Endothelial cell of umbilical vein (primary cell): ENCODE measurements around the gene FLRT1. TPM values are rescaled to one million over a fixed set of nuclear protein-coding genes. Genes with fewer than 3 reads are reported as not detected.

Experiments
- BruUV-seq: library from RNA; stranded (reverse); fragments of 400-500 nt; replicated peaks from 2 replicates; lab custom pipeline; 2021; lab: Mats Ljungman, UMichigan
- CTCF ChIA-PET: fragments of 300-600, 350-600 bp; sonication (Branson Sonifier 250); formaldehyde crosslinking; loops from one replicate; lab custom pipeline; 2021; ENCODE audit warnings: antibody characterized with exemption, inconsistent platforms; lab: Charles Lee
- POLR2A ChIA-PET: fragments of 300-600, 350-600 bp; sonication (Branson Sonifier 250); formaldehyde crosslinking; loops from one replicate; lab custom pipeline; 2021; ENCODE audit warnings: antibody characterized with exemption, inconsistent platforms; lab: Charles Lee
- DNase-seq: peaks from one replicate; pipeline ENCODE4 v3.0.0-alpha.2; 2011; ENCODE audit warnings: low read depth, low spot score
- FAIRE-seq: peaks from 2 replicates; lab custom pipeline; 2011; peaks lifted over from hg19 to GRCh38; lab: Jason Lieb, UNC
- H2AFZ ChIP-seq: 2 replicates; pipeline ENCODE4 v1.6.0; 2012; ENCODE audit warnings: low read depth, low read length, control low read depth, inconsistent platforms
- H3K27ac ChIP-seq: 2 replicates; pipeline ENCODE4 v1.5.1; 2011; ENCODE audit warnings: low read depth, mild to moderate bottlenecking, control low read depth, low read length, moderate library complexity; ENCODE audit not compliant: insufficient read depth
- H3K27me3 ChIP-seq, 2 experiments: 2 replicates each; pipeline versions ENCODE4 v1.6.0 to v1.6.1; 2011; ENCODE audit warnings: low read length in 2 of 2, mixed read lengths in 1 of 2; ENCODE audit not compliant: control insufficient read depth in 2 of 2, insufficient read depth in 2 of 2
- H3K36me3 ChIP-seq, 2 experiments: 2 replicates in 1 of 2; 3 replicates in 1 of 2; pipeline ENCODE4 v1.5.1; 2011; ENCODE audit warnings: low read length in 2 of 2, mild to moderate bottlenecking in 1 of 2, moderate library complexity in 1 of 2; ENCODE audit not compliant: control insufficient read depth in 2 of 2, insufficient read depth in 2 of 2; ENCODE audit errors: extremely low read depth in 1 of 2
- H3K4me1 ChIP-seq: 3 replicates; pipeline ENCODE4 v1.5.1; 2011; ENCODE audit warnings: mild to moderate bottlenecking, low read length; ENCODE audit not compliant: control insufficient read depth, insufficient read depth; ENCODE audit errors: extremely low read depth
- H3K4me2 ChIP-seq: 2 replicates; pipeline ENCODE4 v1.6.1; 2011; ENCODE audit warnings: low read length, control low read depth, mixed read lengths; ENCODE audit not compliant: insufficient read depth
- H3K4me3 ChIP-seq, 3 experiments: fragments of 200-600 bp in 1 of 3; sonication (generic), shearing (Covaris generic) in 1 of 3; replicated peaks in 1 of 3; 2 replicates each; pipeline ENCODE4 v1.5.1; 2011 to 2016; ENCODE audit warnings: control low read depth in 3 of 3, low read length in 3 of 3, mild to moderate bottlenecking in 2 of 3, inconsistent platforms in 1 of 3, low read depth in 1 of 3, moderate library complexity in 1 of 3; ENCODE audit not compliant: insufficient read depth in 1 of 3
- H3K79me2 ChIP-seq: 2 replicates; pipeline ENCODE4 v1.6.0; 2012; ENCODE audit warnings: low read length, inconsistent platforms; ENCODE audit not compliant: control insufficient read depth, insufficient read depth
- H3K9ac ChIP-seq: replicated peaks from 2 replicates; pipeline ENCODE3; 2011; ENCODE audit warnings: low read length, control low read depth; ENCODE audit not compliant: insufficient read depth; ENCODE audit errors: extremely low read depth
- H3K9me1 ChIP-seq: replicated peaks from 3 replicates; pipeline ENCODE4 v1.6.0; 2011; ENCODE audit warnings: mild to moderate bottlenecking, low read length; ENCODE audit not compliant: control insufficient read depth, insufficient read depth; ENCODE audit errors: extremely low read depth
- H3K9me3 ChIP-seq: replicated peaks from 2 replicates; pipeline ENCODE4 v1.5.1; 2012; ENCODE audit warnings: low read length, inconsistent platforms; ENCODE audit not compliant: control insufficient read depth, insufficient read depth
- H4K20me1 ChIP-seq: replicated peaks from 2 replicates; pipeline ENCODE3; 2011; ENCODE audit warnings: mild to moderate bottlenecking, low read length; ENCODE audit not compliant: control insufficient read depth, insufficient read depth; ENCODE audit errors: extremely low read depth
- EZH2 ChIP-seq: IDR thresholded peaks from 2 replicates; pipeline ENCODE4 v1.6.1; 2012; ENCODE audit warnings: borderline replicate concordance, low read depth, mild to moderate bottlenecking, moderate library complexity, low read length, inconsistent platforms; ENCODE audit not compliant: severe bottlenecking
- GATA2 ChIP-seq: IDR thresholded peaks from 2 replicates; pipeline ENCODE4 v1.7.0; 2011; ENCODE audit warnings: low read depth, mild to moderate bottlenecking, moderate library complexity, mixed read lengths, low read length; ENCODE audit not compliant: insufficient read length, insufficient read depth
- JUN ChIP-seq: IDR thresholded peaks from 2 replicates; pipeline ENCODE4 v1.6.1; 2011; ENCODE audit warnings: borderline replicate concordance, low read depth; ENCODE audit not compliant: insufficient read length, insufficient read depth
- MYC ChIP-seq: IDR thresholded peaks from one replicate; pipeline ENCODE4 v1.6.1; 2011; ENCODE audit warnings: mild to moderate bottlenecking, low read depth, low read length
- POLR2A ChIP-seq: IDR thresholded peaks from 2 replicates; pipeline ENCODE4 v1.6.1; 2012; ENCODE audit warnings: low read depth, mild to moderate bottlenecking, control low read depth, low read length
- dilution Hi-C: fragments of 300-500 bp; cut with MboI; formaldehyde crosslinking; loops from one replicate; pipeline ENCODE4 v1.15.0; 2019; ENCODE audit warnings: low sequenced_read_pairs; ENCODE audit not compliant: extremely low pct_ligation_motif_present
- intact Hi-C: fragments of 100-400 bp; cut with micrococcal nuclease; formaldehyde crosslinking; loops from one replicate; pipeline ENCODE4 v1.10.0; 2022
- polyA plus RNA-seq, 4 experiments: library from polyadenylated mRNA; depleted of rRNA in 3 of 4; stranded (reverse) in 3 of 4; unstranded in 1 of 4; fragments of >200 nt; gene quantifications; 2 replicates each; pipeline versions ENCODE4 v1.2.1 to v1.2.3, GENCODE V29; 2011 to 2012; ENCODE audit warnings: missing spikeins in 1 of 4
- total RNA-seq: library from RNA; stranded (reverse); gene quantifications from 2 replicates; pipeline ENCODE4 v1.2.3, GENCODE V29; 2021
- TF ChIP-seq, protein P1 (sequence below), 2 donors: IDR thresholded peaks; 1 replicate in 1 of 2; 2 replicates in 1 of 2; pipeline ENCODE4 v1.5.1; 2011; ENCODE audit warnings: low read length in 2 of 2, mild to moderate bottlenecking in 2 of 2, moderate library complexity in 2 of 2, control low read depth in 1 of 2, inconsistent platforms in 1 of 2, low read depth in 1 of 2; ENCODE audit not compliant: insufficient read depth in 1 of 2; ENCODE audit errors: extremely low read depth in 1 of 2
- TF ChIP-seq, protein P2 (sequence below): IDR thresholded peaks from 2 replicates; pipeline ENCODE4 v1.6.1; 2011; ENCODE audit not compliant: insufficient read depth, insufficient read length

FLRT1 gene
- total and polyA plus RNA-seq, 2 donors (not counting 3 experiments of a cell fraction or from before 2014, with no cell fraction given) = not detected

DNA sequence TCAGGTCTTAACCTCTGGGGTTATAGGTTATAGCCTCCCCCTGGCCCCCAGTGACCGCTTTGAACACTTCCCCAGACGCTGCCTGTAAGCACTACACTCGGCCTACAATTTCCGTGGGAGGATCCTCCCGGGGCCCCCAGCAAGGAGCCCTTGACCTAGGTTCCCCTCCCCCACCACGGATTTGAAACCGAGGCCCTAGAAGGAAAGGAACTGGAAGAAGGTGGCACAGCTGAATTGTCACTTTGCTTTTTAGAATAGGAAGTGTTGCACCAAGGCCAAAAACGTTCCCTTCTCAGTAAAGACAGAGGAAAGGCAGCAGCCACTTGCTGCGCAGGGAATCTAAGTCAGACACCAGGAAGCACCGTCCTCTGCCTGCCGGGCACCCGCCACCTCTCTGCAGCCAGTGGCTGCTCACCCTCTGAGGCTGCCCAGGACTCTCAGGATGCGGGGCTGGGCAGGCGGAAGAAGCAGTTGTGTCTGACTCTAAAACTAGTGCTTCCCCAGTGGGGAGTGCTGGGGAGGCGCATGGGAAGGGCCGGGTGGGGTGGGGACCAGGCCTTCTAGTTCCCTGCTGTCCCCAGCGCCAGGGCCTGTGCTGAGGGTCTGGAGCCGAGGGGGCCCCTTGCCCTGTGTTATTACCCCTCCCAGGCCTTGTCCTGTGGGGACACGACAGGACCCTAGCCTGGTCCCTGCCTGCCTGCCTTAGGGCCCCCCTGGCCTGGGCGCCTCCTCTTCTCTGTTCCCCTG is 7.9 kb upstream of the FLRT1 start:
- H3K9me1 ChIP-seq = no peaks in the 10 kb centered on the region
- H3K27me3 ChIP-seq = peaks cover 0 to 1% of the 10 kb centered on the region in 2 experiments
- DNase-seq = no peak
- dilution Hi-C loops = no loop called here
- POLR2A ChIA-PET = no interaction called here
- no peak overlapping the region for H3K27ac ChIP-seq
- H2AFZ ChIP-seq = no peak overlapping the region
- FAIRE-seq = no peak
- H3K4me1 ChIP-seq = no peaks in the 10 kb centered on the region
- no TSS peak for BruUV-seq
- H3K36me3 ChIP-seq = no peaks in the 10 kb centered on the region
- H3K79me2 ChIP-seq = no peaks in the 10 kb centered on the region
- H3K9me3 ChIP-seq = no peaks in the 10 kb centered on the region
- no peak overlapping the region for H3K9ac ChIP-seq
- H3K4me3 ChIP-seq = no peak overlapping the region
- CTCF ChIA-PET = interaction anchor here (1.0 to 1.2 kb wide), 2 partner anchors 20 to 27 kb away, joined by 3 to 4 read pairs; no protein-coding TSS in a partner anchor
- intact Hi-C loops = no loop called here
- TF ChIP-seq, protein P1, sequence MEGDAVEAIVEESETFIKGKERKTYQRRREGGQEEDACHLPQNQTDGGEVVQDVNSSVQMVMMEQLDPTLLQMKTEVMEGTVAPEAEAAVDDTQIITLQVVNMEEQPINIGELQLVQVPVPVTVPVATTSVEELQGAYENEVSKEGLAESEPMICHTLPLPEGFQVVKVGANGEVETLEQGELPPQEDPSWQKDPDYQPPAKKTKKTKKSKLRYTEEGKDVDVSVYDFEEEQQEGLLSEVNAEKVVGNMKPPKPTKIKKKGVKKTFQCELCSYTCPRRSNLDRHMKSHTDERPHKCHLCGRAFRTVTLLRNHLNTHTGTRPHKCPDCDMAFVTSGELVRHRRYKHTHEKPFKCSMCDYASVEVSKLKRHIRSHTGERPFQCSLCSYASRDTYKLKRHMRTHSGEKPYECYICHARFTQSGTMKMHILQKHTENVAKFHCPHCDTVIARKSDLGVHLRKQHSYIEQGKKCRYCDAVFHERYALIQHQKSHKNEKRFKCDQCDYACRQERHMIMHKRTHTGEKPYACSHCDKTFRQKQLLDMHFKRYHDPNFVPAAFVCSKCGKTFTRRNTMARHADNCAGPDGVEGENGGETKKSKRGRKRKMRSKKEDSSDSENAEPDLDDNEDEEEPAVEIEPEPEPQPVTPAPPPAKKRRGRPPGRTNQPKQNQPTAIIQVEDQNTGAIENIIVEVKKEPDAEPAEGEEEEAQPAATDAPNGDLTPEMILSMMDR (IDR thresholded peaks at IDR 0.05; ENCODE audit: extremely low read depth in 1 of 2, insufficient read depth in 1 of 2, low read depth in 1 of 2, low read length in 2 of 2) = no peak
- TF ChIP-seq MYC = no peak
- TF ChIP-seq, protein P2, sequence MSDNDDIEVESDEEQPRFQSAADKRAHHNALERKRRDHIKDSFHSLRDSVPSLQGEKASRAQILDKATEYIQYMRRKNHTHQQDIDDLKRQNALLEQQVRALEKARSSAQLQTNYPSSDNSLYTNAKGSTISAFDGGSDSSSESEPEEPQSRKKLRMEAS = no peak
- no peak for TF ChIP-seq JUN
- no peak for TF ChIP-seq GATA2
- TF ChIP-seq POLR2A = no peak
- TF ChIP-seq EZH2 = no peak
- H4K20me1 ChIP-seq = no peaks in the 10 kb centered on the region
- no peak overlapping the region for H3K4me2 ChIP-seq
